ENCODE data around the gene KRT75.
"Not testable (repeated sequence)": the region's sequence is repeated elsewhere in the genome, so short reads cannot be mapped to it uniquely, and the experiment has no call there.

Gene KRT75

GRCh38 chr12:52415870-52416750 lies 18.1 kb downstream of the KRT75 start:
- no peak for DNase-seq

- DNase-seq = no peak
Measured at GRCh38 chr12:52414936-52415335, 19.2 kb downstream of the KRT75 start.

GRCh38 chr12:52413782-52414345 lies 20.3 kb downstream of the KRT75 start:
- no peak for DNase-seq

- no peak for DNase-seq
Measured at GRCh38 chr12:52413202-52413601, 21.0 kb downstream of the KRT75 start.

DNA sequence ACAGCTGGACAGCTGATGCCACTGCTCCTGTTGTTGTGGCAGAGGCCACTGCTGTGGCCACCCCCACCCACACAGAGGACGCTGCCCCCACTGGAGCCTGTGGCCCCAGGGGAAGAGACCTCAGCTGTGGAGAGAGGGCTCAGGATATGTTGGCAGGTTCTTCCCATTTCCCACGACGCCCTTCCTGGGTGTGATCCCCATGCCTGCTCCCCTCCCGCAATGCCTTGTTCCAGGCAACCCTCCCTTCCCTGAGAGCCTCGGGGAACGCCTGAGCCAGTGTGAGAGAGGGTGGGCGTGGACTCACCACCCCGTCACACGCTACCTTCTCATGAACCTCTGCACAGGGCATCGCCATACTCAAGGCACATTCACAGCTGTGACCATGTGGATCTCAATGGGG lies 22.4 kb downstream of the KRT75 start:
- DNase-seq = no peak

DNA sequence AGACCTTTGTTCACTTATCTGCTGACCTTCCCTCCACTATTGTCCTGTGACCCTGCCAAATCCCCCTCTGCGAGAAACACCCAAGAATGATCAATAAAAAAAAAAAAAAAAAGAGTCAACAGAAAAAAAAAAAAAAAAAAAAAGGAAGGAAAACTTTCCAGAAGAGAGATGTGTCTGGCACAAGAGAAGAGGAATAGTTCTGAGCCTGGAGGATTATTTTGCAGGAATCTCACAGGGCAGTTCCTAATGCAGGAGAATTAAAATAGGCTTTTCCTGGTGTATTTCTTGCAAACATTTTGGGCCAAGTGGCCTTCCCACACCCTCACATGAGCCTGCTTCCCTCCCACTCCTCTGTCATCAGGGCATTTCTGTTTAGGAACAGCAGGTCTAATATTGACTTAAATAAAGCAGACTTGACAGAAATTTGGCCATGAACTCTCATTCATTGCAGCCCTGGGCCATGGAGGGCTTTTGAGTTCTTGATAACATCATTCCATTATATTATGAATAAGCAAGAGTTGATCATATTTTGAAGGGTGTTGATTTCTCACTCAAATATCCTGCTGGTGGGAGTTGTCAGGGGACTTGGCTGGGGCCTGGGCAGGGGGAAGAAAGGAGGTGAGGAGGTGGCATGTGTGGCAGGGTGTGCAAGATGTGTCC lies 23.5 kb downstream of the KRT75 start:
- DNase-seq = not testable (repeated sequence)

- DNase-seq = no peak
Measured at GRCh38 chr12:52407918-52408317, 26.3 kb downstream of the KRT75 start.

GRCh38 chr12:52405922-52406385 lies 28.2 kb downstream of the KRT75 start, which contains the start of gene KRT82:
Gene KRT82, minus strand, starts transcription at chr12:52406335. Its CDS starts 58 bp downstream, at chr12:52406277.
- DNase-seq = no peak

DNA sequence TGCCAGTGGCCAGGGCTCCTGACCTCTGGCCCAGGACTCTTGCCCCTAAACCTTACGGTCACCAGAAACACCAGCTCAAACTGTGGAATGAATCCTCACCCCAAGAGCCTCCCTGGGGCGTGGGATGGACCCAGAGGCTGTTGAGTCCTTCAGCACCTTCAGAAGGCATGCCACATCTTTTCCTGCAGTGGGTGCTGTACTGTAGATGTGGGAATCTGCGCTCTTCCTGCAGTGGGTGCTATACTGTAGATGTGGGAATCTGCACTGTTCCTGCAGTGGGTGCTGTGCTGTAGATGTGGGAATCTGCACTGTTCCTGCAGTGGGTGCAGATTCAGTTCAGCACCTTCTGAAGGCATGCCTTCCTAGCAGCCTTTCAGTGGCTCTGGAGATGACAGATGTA lies 29.2 kb downstream of the KRT75 start:
- DNase-seq = no peak

DNA sequence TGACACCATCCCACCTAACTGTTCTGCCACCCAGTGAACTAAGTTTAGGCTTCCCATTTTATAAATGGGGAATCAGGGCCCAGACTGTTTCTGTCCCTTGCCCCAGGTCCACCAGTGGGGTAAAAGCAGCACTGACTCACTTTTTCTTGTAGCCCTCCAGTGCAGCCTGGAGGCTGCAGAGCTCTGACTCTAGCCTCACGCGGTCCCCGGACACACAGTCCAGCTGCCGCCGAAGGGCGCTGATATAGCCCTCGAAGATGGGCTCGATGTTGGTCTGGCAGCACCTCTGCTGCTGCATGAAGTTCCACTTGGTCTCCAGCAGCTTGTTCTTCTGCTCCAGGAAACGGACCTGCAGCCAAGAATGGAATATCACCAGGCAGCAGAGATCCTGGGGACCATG lies 30.6 kb downstream of the KRT75 start:
- DNase-seq = no peak

DNA sequence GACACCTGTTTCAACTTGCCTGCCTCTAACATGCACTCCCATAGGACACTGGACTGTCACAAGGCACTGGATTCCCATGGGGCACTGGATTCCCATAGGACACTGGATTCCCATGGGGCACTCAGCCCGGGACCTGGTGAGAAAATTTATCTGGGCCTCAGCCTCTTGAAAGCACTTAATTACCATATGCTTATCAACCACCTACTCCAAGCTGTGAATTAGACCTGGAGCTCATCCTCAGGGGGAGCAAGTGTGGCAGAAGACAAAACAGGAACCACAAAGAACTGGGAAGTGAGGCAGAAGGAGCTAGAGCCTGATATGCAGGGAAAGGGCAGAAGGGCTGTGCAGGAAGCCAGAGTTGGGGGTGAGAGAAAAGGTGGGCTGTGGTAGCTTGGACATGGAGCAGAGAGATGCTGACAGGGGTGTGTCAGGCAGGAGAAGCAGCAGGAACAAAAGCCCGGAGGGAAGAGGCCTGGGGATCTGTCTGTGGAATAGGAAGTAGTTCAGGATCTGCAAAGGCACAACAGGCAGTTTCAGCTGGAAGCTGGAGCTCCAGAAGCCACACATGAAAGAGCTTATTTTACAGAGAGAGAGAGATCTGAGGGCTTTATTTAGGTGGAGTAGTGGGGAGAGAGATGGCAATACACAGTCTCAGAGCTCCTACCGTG lies 31.2 kb downstream of the KRT75 start:
- DNase-seq = no peak

GRCh38 chr12:52402377-52402776 lies 31.8 kb downstream of the KRT75 start:
- no peak for DNase-seq

- no peak for DNase-seq
Measured at GRCh38 chr12:52401926-52402325, 32.2 kb downstream of the KRT75 start.

GRCh38 chr12:52401526-52401925 lies 32.6 kb downstream of the KRT75 start:
- DNase-seq = no peak

DNA sequence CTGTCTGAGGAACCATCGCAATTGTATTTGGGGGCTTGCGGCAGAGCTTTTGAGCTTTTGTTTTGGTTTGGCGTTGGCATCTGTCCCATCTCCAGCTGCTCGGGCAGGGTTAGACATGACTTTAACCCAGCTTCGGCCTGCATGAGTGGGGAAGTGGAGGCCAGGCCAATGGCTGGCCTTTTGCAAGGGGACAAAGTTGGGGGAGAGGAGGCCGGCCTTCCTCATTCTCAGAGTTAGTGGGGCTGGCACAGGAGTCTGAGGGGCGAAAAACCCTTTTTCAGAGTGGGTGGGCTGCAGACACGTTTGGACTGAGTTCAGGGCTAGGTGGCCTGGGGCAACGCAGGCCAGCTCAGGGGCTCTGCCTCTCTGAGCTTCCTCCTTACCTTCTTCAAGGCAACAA lies 33.3 kb downstream of the KRT75 start:
- DNase-seq = no peak

DNA sequence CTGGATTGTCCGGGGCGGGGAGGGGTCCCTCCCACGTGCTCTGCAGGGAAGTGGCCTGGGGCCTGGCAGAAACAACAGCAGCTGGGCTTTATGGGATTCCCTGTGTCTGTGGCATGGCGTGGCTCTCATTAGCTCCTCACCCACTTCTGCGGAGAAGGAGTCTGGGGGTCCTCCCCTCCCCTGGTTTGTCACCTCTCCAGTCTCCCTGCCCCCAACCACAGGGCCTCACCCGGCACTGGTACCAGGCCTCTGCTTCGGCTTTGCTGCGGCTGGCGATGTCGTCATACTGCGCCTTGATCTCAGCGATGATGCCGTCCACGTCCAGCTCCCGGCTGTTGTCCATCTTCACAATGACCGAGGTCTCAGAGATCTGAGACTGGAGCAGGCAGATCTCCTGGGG lies 34.4 kb downstream of the KRT75 start:
- DNase-seq = no peak

- DNase-seq = no peak
Measured at GRCh38 chr12:52398176-52398575, 36.0 kb downstream of the KRT75 start.

- no peak for DNase-seq
Measured at GRCh38 chr12:52396656-52397055, 37.5 kb downstream of the KRT75 start.

- peak; percentile 20 for DNase-seq
Measured at GRCh38 chr12:52395761-52396434, 38.3 kb downstream of the KRT75 start.

DNA sequence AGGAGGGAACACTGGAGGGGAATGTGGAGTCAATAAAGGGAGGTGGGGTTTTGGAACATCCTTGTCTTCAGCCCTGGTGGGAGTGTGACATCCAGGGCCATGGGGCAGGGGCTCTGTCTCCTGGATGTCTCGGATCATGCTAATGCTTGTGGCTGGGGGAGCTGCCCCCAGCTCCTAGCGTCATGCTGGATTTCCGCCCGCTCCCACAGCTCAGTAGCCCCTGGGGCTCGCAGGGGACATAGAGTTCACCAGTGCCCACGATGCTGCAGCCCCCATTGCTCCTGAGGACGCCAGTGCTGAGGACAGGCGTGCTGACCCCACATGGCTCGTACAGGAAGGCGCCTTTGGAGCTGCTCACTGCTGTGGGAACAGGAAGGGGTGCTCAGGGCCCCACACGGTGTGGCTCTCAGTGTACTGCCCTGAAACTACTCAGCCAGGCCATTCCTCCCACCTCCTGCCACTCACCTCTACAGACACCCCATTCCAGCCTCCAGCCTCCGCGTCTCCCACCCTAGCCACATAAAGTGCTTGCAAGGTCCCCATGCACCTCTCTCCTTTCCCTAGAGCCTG lies 39.2 kb downstream of the KRT75 start:
- DNase-seq = no peak

- no peak for DNase-seq
Measured at GRCh38 chr12:52392465-52393007, 41.6 kb downstream of the KRT75 start.

DNA sequence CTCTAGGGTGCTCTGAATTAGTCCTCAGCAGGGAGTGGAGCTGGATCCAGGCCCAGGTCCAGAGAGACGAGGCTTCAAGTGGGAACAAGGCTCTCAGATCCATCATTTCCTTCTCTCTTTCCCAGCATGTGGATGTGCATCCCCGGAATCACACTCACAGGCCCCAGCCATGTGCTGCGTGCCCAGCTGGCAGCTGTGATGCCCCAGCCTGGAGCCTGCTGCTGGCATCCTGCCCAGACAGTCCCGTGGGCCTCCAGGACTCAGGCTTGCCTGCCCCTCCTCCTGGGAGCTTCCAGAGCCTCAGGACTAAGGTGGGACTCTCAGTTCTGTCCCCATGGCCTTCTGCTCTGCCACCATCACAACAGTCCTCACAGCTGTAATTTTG lies 42.6 kb downstream of the KRT75 start:
- DNase-seq = peak; percentile 84
